HG03460 (cell line): Measurements from ENCODE around the gene GATAD2A.

Experiments used
- ATAC-seq: cut with Tn5 transposase; IDR thresholded peaks from one replicate; pipeline ENCODE4 v1.9.1; 2021; ENCODE audit not compliant: unreplicated experiment

The GATAD2A gene

GRCh38 chr19:19504754-19505668, 99.5 kb downstream of the GATAD2A start:
- ATAC-seq = no peak

DNA sequence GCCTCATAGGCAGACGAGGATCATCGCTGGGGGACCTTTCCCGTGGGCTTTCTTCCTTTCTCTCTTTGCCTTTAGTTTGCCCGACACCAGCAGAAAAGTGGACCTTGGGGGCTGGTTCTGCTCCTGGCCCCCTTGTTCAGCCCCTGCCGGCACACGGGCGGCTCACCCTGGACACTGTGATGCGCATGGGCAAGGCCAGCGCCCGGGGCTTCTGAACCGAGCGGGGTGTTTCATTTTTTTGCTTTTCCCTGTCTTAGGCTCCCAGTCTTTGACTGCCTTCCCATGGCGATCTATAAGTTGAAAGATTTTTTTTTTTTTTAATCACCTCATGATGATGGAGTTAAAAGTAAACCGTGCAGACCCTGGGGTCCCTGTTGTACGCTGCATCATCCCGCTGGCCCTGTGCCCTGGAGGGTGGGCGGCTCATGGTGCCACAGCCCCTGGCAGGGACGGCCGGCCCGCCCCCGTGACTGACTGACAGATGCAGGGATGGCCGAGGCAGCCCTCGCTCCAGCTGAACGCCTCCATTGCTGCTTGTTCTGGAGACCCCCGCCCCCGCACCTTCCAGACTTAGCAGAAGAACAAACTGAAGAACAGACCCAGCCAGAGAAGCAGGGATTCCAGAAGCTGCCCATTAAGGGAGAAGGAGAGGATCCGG, 100.3 kb downstream of the GATAD2A start:
- no peak for ATAC-seq

DNA sequence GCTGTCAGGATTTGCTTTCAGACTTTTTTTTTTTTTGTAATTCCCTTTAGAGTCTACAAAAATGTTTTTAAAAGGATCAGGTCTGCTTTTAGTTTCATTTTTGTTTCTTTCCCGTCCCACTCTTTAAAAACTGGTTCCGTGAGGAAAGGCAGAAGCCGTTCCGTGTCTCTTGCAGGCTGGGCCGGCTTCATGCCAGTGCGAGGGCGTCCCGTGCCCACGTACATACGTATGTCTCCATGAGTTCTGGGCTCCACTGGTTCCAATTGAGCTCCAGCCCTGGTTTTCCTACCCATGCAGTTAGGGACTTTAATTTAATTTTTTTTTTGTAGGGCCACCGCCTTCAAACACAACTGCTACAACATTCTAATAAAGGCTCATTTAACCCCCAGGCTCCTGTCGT, 101.1 kb downstream of the GATAD2A start:
- ATAC-seq = no peak

DNA sequence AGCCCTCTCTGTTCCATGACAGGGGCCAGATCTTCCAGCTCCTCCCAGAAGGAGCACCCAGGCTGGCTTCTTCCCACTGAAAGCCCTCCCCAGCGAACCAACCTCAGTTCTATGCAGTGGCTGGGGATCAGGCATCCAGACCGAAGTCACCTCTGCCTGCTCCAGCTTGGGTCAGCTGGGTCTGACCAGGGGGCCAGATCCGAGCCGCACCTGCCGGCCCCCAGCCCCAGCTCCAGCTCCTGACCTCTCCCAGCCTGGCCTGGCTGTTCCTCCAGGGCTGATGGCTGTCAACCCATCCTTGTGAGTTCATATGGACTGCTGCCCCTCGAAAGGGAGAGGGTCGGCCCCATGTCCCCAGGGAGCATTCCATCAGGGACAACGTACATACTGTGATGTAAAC, 101.9 kb downstream of the GATAD2A start:
- ATAC-seq = no peak

- no peak for ATAC-seq
Measured at GRCh38 chr19:19508217-19508616, 102.7 kb downstream of the GATAD2A start.

- no peak for ATAC-seq
Measured at GRCh38 chr19:19510432-19510831, 105.0 kb downstream of the GATAD2A start.

DNA sequence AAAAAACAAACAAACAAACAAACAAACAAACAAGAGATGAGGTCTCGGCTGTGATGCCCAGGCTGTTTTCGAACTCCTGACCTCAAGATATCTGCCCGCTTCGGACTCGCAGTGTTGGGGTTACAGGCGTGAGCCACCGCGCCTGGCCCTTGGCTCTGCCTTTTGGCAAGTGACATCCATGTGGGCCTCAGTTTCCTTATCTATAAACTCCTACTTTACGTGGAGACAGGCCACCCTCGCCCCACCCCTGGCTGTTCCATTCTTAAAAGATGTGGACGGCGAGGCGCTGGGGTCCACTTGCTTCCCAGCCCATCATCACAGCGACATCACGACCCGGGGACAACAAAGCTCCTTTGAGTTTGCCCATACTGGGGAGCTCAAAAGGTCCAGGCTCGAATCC, 108.2 kb downstream of the GATAD2A start:
- no peak for ATAC-seq

DNA sequence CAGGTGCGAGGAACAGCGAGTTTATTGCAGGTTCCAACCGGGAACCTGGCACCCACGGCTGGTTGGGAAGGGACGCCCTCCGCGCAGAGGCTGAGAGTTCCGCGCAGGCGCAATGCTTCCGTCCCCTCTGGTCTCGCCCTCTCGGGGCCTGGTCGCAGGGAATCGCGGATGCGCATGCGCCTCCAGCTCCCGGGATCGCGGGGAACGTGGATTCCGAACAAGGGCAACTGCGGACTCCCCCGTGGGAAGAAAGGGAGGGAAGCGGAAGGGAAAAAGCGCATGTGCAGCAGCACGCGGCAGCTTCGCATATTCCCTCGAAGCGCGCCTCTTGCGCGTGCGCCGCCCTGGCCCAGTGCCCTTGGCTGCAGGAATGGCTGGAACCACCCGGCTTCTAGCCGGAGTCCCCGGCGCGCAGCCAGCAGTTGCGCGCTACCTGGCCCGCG, 108.8 kb downstream of the GATAD2A start:
- no peak for ATAC-seq

- no peak for ATAC-seq
Measured at GRCh38 chr19:19514881-19515641, 109.6 kb downstream of the GATAD2A start, which contains the start of gene TSSK6. Gene TSSK6 (minus strand): TSS chr19:19515548. CDS start chr19:19515427, 121 bp downstream.

DNA sequence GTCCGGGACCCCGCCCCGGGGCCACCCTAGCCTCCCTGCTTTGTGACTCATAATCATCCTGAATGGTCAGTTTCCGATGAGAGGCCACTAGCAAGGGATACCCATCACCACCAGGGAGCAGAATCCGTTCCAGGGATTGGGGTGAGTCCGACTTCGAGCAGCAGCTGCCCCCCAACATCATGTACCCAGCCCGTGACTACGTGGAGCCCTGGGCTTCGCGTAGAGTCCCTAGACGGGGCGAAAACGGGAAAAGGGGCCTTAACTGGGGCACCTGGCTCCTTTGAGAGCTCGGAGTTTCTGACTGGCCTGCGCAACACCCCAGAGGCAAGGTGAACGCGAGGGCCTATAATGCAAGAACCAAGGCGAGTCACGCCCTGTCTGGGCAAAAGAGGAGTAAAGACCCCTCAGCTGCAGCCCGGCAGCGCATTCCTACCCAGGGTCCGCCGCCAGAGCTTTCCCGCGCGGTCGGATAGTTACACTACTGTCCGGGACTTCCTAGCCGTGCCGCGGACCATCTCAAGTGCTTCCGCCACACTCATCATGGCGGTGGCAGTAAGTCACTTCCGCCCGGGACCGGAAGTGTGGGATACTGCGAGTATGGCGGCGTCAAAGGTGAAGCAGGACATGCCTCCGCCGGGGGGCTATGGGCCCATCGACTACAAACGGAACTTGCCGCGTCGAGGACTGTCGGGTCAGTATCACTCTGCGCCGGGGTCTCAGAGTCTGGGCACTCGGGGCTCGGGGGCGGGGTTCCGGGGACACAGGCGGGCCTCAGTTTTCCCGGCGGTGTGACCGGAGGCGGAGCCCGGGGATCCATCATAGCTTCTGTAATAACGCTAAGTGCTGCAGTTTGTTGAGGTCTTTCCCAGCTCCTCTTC, 110.4 kb downstream of the GATAD2A start, which contains the start of gene NDUFA13:
Gene NDUFA13, plus strand, starts transcription at position 584 of the 878 bp plus-strand sequence. Its CDS starts 14 bp downstream, at position 598.
- ATAC-seq = peak; percentile 92

DNA sequence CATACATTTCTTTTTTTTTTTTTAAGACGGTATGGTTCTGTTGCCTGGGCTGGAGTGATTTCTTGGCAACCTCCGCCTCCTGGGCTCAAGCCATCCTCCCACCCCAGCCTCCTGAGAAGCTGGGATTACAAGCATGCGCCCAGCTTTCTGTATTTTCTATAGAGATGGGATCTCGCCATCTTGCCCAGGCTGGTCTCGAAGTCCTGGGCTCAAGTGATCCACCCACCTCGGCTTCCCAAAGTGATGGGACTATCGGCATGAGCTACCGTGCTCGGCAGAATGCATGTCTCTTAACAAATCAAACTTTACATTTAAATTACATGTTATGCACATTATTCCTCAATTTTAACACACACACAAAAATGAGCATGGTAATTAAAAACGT, 111.8 kb downstream of the GATAD2A start:
- ATAC-seq = no peak

GRCh38 chr19:19520989-19521388, 115.5 kb downstream of the GATAD2A start:
- ATAC-seq = no peak

GRCh38 chr19:19523177-19523576, 117.7 kb downstream of the GATAD2A start:
- no peak for ATAC-seq

GRCh38 chr19:19524053-19524452, 118.6 kb downstream of the GATAD2A start:
- ATAC-seq = no peak

GRCh38 chr19:19525611-19526380, 120.3 kb downstream of the GATAD2A start:
- no peak for ATAC-seq

GRCh38 chr19:19526581-19527370, 121.3 kb downstream of the GATAD2A start:
- no peak for ATAC-seq

- ATAC-seq = no peak
Measured at GRCh38 chr19:19527371-19527656, 121.8 kb downstream of the GATAD2A start.

DNA sequence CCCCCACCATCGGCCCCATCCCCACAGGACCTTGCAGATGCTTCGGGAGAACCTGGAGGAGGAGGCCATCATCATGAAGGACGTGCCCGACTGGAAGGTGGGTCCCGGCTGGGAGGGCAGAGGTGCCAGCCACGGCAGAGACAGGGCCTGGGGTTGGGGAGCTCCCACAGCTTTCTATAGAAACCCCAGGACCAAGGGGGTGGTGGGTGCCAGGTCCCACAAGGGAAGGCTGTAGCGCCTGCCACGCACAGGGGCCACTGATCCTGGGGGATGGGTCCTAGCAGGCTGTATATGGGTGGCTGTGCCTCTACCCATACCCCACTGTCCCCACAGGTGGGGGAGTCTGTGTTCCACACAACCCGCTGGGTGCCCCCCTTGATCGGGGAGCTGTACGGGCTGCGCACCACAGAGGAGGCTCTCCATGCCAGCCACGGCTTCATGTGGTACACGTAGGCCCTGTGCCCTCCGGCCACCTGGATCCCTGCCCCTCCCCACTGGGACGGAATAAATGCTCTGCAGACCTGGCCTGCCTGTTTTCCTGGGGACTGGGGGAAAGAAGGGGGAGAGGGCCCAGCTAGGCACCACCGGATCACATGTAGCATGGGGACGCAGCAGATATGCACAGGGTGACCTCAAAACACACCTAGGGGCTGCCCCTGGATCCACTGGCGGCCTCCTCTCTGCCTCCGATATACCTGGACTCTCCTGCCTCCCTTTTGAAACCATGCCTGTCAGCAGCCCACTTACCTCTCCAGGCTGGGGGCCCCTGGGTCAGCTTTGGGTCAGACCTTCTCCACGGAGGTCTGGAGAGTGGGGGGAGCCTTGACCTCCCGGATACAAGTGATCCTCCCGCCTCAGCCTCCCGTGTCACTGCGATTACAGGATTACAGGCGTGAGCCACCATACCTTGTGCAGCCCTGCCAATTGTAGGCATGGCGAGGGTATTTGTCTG, 122.5 kb downstream of the GATAD2A start:
- ATAC-seq = no peak
